Ecto neural progenitor cell (in vitro differentiated cells): ENCODE data around the gene SPTBN1.

Experiments
- DNase-seq: peaks from one replicate; pipeline ENCODE4 v3.0.0-alpha.2; 2018; ENCODE audit warnings: low spot score

Gene SPTBN1

GRCh38 chr2:54632733-54633692 is 176.9 kb downstream of the SPTBN1 start:
- no peak for DNase-seq

GRCh38 chr2:54634021-54634420 is 177.9 kb downstream of the SPTBN1 start:
- no peak for DNase-seq

- DNase-seq, result no peak
Observed at GRCh38 chr2:54634564-54635511, 178.7 kb downstream of the SPTBN1 start.

GRCh38 chr2:54635554-54636152 is 179.5 kb downstream of the SPTBN1 start:
- DNase-seq, result no peak

- no peak for DNase-seq
Observed at GRCh38 chr2:54636415-54637139, 180.4 kb downstream of the SPTBN1 start.

GRCh38 chr2:54638103-54638502 is 182.0 kb downstream of the SPTBN1 start:
- DNase-seq, result no peak

GRCh38 chr2:54638774-54639187 is 182.7 kb downstream of the SPTBN1 start:
- DNase-seq, result no peak

GRCh38 chr2:54639609-54640008 is 183.5 kb downstream of the SPTBN1 start:
- no peak for DNase-seq

- no peak for DNase-seq
Observed at GRCh38 chr2:54640834-54641540, 184.9 kb downstream of the SPTBN1 start.

GRCh38 chr2:54641988-54642387 is 185.9 kb downstream of the SPTBN1 start:
- DNase-seq, result no peak

- no peak for DNase-seq
Observed at GRCh38 chr2:54642677-54643430, 186.7 kb downstream of the SPTBN1 start.

- DNase-seq, result no peak
Observed at GRCh38 chr2:54644236-54644635, 188.1 kb downstream of the SPTBN1 start.

GRCh38 chr2:54646170-54646927 is 190.2 kb downstream of the SPTBN1 start:
- DNase-seq, result no peak

GRCh38 chr2:54648256-54648655 is 192.1 kb downstream of the SPTBN1 start:
- DNase-seq, result no peak

- no peak for DNase-seq
Observed at GRCh38 chr2:54649191-54649590, 193.1 kb downstream of the SPTBN1 start.

- DNase-seq, result no peak
Observed at GRCh38 chr2:54649633-54650032, 193.5 kb downstream of the SPTBN1 start.

GRCh38 chr2:54650612-54651011 is 194.5 kb downstream of the SPTBN1 start:
- DNase-seq, result no peak

GRCh38 chr2:54651291-54651690 is 195.2 kb downstream of the SPTBN1 start:
- DNase-seq, result no peak

- no peak for DNase-seq
Observed at GRCh38 chr2:54652540-54652939, 196.4 kb downstream of the SPTBN1 start.
